IPS-15b (cell line): ENCODE results near the gene SKIC8.

Experiments used
- H3K27me3 ChIP-seq: one replicate; pipeline ENCODE4 v1.6.1; 2013; ENCODE audit warnings: low read length; ENCODE audit not compliant: control insufficient read depth, insufficient read depth
- H3K36me3 ChIP-seq: one replicate; pipeline ENCODE4 v1.6.1; 2013; ENCODE audit warnings: low read length; ENCODE audit not compliant: control insufficient read depth, insufficient read depth
- H3K4me1 ChIP-seq: one replicate; pipeline ENCODE4 v1.6.1; 2013; ENCODE audit warnings: mild to moderate bottlenecking, low read length; ENCODE audit not compliant: control insufficient read depth, insufficient read depth
- H3K4me3 ChIP-seq: one replicate; pipeline ENCODE4 v1.5.1; 2013; ENCODE audit warnings: low read depth, low read length
- H3K9ac ChIP-seq: one replicate; pipeline ENCODE4 v1.6.1; 2013; ENCODE audit warnings: low read depth, mild to moderate bottlenecking, low read length
- H3K9me3 ChIP-seq: one replicate; pipeline ENCODE4 v1.6.1; 2013; ENCODE audit warnings: mild to moderate bottlenecking, low read length; ENCODE audit not compliant: control insufficient read depth, insufficient read depth

SKIC8 gene

DNA sequence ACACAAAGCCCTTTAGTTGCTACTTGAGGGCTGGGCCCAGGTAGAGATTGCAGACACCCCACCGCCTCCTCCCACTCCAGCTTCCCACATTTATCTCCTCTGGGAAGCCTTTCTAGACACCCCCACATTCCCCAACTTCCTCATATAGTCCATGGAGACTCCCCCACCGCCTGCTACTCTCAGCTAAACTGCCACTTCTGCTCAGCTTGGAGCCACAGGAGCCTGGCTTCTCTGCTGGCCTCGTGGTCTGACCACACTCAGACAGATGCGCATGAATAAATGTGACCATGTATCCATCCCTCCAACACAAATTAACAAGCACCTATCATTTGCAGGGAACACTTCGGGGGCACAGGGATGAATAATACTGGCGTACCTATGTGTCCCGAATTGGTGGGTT, 54.5 kb downstream of the SKIC8 start:
- peaks cover 10% of the 10 kb centered on the region for H3K4me1 ChIP-seq
- H3K36me3 ChIP-seq, result no peaks in the 10 kb centered on the region
- no peak overlapping the region for H3K9ac ChIP-seq
- H3K4me3 ChIP-seq, result no peak overlapping the region
- no peaks in the 10 kb centered on the region for H3K27me3 ChIP-seq
- no peaks in the 10 kb centered on the region for H3K9me3 ChIP-seq

DNA sequence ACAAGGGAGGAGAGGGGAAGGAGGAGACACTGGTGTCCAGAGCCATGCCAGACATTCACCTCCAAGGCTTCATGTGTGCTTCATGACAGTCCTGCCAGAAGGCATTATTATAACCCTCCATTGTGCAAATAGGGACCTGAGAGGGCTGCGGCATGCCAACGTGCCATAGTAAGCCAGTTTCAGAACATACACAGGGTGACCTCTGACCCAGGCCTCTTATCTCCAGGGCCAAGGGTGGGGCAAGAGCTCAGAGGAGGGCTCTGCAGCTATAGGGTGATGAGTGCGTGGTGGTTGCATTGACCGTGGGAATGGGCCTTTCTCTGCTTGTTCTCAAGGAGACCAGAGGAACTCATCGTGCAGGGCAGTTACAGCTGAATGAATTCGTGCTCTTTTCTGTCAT, 55.3 kb downstream of the SKIC8 start:
- peaks cover 10% of the 10 kb centered on the region for H3K4me1 ChIP-seq
- H3K9ac ChIP-seq, result no peak overlapping the region
- H3K27me3 ChIP-seq, result no peaks in the 10 kb centered on the region
- no peak overlapping the region for H3K4me3 ChIP-seq
- no peaks in the 10 kb centered on the region for H3K36me3 ChIP-seq
- no peaks in the 10 kb centered on the region for H3K9me3 ChIP-seq

DNA sequence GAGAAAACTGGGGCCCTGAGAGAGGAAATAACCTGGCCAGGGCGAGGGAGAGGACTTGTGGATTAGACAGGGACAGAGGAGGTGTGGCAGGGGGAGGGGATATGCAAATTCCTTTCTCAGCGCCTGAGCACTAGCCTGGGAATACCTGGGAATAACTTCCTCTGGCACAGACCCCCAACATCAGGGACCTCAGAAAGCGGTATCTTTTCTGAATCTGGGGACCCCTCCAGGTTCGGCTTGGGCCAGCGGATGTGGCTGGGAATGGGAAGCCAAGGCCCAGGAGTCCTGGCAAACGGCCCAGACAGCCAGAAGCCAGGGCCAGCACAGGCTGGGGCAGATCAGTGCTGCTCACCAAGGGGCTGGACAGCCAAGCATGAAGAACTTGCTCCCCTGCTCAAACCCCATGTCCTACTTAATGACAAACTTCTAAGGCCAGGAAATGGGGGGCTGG, 55.9 kb downstream of the SKIC8 start:
- no peaks in the 10 kb centered on the region for H3K9me3 ChIP-seq
- H3K27me3 ChIP-seq, result no peaks in the 10 kb centered on the region
- no peak overlapping the region for H3K4me3 ChIP-seq
- H3K36me3 ChIP-seq, result no peaks in the 10 kb centered on the region
- H3K4me1 ChIP-seq, result peaks cover 10% of the 10 kb centered on the region
- H3K9ac ChIP-seq, result no peak overlapping the region

DNA sequence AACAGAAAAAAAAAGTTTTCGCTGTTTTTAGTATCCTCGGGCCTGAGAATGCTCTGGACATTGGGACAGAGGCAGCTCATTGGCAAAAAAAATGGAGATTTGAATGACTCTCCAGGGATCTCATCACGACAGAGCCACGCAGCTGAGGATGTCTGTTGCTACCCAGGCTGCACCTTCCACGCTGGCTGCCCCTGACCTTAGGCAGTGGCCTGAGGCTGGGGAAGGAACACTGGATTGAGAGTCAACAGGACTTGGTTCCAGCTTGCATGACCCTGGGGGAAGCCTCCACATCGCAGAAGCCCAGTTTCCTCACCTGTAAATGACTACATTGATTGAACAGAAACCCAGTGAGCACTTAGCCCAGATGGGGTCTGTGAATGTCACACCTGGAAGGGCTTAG, 56.4 kb downstream of the SKIC8 start:
- Histone ChIP-seq H3K4me3 (no peak overlapping the region), H3K36me3 (no peaks in the 10 kb centered on the region), H3K27me3 (no peaks in the 10 kb centered on the region), H3K4me1 (peaks cover 10% of the 10 kb centered on the region), H3K9ac (no peak overlapping the region), H3K9me3 (no peaks in the 10 kb centered on the region)

DNA sequence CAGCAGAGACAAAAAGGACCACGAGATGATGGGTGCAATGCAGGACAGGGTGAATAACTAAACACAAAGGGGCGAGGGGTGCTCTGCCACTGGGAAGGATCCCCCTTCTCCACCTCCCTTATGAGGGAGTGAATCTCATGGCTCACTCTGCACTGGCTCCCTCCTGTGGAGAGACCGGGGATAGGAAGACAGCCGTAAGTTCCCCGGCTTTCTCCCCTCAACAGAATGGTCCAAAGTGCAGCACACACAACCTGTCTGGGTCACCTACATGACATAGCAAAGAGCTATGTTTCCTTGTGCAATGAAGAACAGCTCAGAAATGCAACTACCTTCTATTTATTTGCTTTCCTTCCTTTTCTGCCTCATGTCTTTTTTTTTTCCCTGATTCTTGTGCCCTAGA, 57.3 kb downstream of the SKIC8 start:
- Histone ChIP-seq H3K4me3 (no peak overlapping the region), H3K4me1 (peaks cover 10% of the 10 kb centered on the region), H3K9ac (no peak overlapping the region), H3K9me3 (no peaks in the 10 kb centered on the region), H3K27me3 (no peaks in the 10 kb centered on the region), H3K36me3 (no peaks in the 10 kb centered on the region)

DNA sequence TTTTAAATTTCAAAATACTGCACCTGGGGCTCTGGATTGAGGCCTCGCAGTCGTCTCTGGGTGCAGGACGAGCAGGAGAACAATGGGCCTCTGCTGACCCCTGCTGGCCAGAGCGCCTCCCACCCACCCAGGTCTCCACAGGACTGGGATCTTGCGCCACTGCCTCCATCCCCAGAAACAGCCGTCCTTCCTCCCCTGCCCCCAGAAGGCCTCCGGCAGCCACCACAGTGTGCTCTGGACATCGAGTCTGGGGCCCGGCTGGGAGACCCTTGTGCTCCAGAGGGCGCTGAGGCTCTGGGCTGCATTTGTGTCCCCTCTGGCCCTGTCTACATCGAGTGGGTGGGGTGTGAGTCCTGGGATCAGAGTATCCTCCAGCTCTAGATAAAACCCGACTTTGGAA, 58.4 kb downstream of the SKIC8 start:
- peaks cover 10% of the 10 kb centered on the region for H3K4me1 ChIP-seq
- no peak overlapping the region for H3K4me3 ChIP-seq
- no peak overlapping the region for H3K9ac ChIP-seq

DNA sequence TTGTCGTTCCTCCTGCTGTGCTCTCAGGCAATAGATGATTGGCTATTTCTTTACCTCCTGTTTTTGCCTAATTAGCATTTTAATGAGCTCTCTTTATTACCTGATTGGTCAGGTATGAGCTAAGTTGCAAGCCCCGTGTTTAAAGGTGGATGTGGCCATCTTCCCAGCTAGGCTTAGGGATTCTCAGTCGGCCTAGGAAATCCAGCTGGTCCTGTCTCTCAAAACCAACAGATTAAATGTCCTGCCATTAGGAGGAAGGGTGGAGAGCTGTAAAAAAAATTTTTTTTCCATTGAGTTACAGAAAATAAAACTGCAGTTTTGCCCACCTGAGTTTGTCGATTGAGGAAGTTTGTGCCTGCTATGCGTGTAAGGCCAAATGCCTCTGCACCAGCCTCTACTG, 59.6 kb downstream of the SKIC8 start:
- H3K9me3 ChIP-seq, result no peaks in the 10 kb centered on the region
- H3K9ac ChIP-seq, result no peak overlapping the region
- no peaks in the 10 kb centered on the region for H3K36me3 ChIP-seq
- H3K4me3 ChIP-seq, result no peak overlapping the region
- no peaks in the 10 kb centered on the region for H3K27me3 ChIP-seq
- H3K4me1 ChIP-seq, result peaks cover 15% of the 10 kb centered on the region

More for the DNA sequence above, 58.4 kb downstream of the SKIC8 start:
- Histone ChIP-seq H3K9me3 (no peaks in the 10 kb centered on the region), H3K36me3 (no peaks in the 10 kb centered on the region), H3K27me3 (no peaks in the 10 kb centered on the region)

DNA sequence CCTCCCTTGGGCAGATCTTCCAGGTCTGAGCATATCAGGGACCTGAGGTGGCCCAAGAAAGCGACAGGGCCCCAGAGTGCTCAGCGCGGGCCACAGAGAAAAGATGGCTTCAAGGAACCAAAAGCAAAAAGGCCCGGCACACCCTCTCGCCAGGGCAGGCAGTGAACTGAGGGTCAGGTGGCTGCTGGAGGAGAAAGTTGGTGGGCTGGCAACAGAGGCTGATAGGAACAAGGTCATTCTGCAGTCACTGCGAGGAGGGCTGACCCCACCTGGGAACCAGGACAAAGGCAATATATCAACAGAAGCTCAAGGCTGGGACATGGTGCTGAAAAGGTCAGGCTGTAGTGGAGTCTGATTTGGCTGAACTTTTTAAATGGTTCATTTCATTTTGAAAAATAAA, 62.3 kb downstream of the SKIC8 start:
- Histone ChIP-seq H3K36me3 (no peaks in the 10 kb centered on the region), H3K4me3 (no peak overlapping the region), H3K9ac (no peak overlapping the region), H3K4me1 (peaks cover 10% of the 10 kb centered on the region), H3K9me3 (no peaks in the 10 kb centered on the region), H3K27me3 (no peaks in the 10 kb centered on the region)

DNA sequence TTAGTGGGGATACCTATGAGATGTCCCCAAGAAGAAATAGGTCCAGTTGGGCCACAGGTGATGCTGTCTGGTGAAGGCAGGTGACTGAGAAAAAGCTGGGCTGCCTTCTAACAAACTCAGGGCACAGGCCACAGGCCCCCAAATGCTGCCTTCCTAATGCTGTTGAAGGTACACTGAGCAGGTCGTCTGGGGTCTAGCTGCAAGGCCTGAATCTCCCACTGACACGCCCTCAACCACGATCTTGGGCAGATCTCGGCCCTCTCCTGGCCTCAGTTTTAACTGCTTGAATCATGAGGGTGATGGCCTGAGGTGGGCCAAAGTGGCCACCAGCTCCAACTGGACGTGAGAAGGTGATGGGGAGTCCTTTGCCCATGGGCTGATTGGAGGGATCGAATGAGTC, 62.9 kb downstream of the SKIC8 start:
- Histone ChIP-seq H3K4me3 (no peak overlapping the region), H3K36me3 (no peaks in the 10 kb centered on the region), H3K27me3 (no peaks in the 10 kb centered on the region), H3K9me3 (no peaks in the 10 kb centered on the region), H3K4me1 (peaks cover 10% of the 10 kb centered on the region), H3K9ac (no peak overlapping the region)

DNA sequence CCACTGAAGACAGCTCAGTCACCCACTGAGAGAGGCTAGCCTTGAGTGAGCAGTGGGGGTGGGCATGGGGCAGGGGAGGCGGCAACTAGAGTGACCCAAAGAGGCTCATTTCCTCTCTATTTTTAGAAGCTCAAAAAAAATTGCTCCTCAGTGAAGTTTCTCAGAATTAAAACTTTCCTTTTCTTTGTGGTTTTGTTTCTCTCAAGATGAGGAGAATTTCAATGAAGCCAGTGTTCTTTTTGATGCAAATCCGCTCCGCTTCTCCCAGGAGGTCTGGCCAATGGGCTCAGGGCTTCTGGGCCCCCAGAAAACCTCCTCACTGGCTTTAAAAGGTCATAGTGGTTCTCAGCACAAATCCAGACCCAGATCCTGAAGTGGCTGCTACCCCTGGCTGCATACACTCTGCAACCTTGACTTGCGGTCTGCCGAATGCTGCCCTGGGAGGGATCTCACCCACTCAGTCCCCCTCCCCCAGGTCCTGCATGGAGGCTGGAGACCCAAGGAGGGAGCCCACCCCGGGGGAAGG, 64.8 kb downstream of the SKIC8 start, which contains the start of gene ACSBG1:
Gene ACSBG1, minus strand, starts transcription at position 51 of the 526 bp plus-strand sequence. CDS start 64 bp downstream, outside the sequence.
- H3K9me3 ChIP-seq, result no peaks in the 10 kb centered on the region
- peaks cover 10% of the 10 kb centered on the region for H3K4me1 ChIP-seq
- H3K36me3 ChIP-seq, result no peaks in the 10 kb centered on the region
- no peaks in the 10 kb centered on the region for H3K27me3 ChIP-seq
- peak within 1 kb of the TSS; percentile 16 for H3K9ac ChIP-seq
- H3K4me3 ChIP-seq, result peak within 1 kb of the TSS; percentile 18

DNA sequence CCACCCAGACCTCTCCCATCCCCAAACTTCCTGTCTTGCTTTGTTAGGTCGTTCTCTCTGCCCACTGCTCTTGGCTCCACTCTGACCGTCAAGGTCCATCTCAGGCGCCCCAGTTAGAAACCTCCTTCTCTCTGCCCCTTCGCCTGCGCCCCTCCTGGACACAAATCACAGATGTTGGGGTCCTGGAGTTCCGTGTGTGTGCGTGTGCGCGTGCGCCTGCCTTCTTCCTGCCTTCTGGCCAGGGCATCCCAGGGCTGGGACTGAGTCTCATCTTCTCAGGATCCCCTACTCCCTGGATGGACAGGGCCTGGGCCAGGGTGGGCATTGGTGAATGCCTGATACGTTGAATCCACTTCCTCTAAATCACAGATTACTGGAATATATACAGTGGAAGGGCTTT, 65.9 kb downstream of the SKIC8 start:
- Histone ChIP-seq H3K27me3 (no peaks in the 10 kb centered on the region), H3K36me3 (no peaks in the 10 kb centered on the region), H3K9me3 (no peaks in the 10 kb centered on the region), H3K4me3 (no peak overlapping the region), H3K9ac (no peak overlapping the region), H3K4me1 (peaks cover 10% of the 10 kb centered on the region)
